ENCODE measurements around the gene MYEOV.

Gene MYEOV

DNA sequence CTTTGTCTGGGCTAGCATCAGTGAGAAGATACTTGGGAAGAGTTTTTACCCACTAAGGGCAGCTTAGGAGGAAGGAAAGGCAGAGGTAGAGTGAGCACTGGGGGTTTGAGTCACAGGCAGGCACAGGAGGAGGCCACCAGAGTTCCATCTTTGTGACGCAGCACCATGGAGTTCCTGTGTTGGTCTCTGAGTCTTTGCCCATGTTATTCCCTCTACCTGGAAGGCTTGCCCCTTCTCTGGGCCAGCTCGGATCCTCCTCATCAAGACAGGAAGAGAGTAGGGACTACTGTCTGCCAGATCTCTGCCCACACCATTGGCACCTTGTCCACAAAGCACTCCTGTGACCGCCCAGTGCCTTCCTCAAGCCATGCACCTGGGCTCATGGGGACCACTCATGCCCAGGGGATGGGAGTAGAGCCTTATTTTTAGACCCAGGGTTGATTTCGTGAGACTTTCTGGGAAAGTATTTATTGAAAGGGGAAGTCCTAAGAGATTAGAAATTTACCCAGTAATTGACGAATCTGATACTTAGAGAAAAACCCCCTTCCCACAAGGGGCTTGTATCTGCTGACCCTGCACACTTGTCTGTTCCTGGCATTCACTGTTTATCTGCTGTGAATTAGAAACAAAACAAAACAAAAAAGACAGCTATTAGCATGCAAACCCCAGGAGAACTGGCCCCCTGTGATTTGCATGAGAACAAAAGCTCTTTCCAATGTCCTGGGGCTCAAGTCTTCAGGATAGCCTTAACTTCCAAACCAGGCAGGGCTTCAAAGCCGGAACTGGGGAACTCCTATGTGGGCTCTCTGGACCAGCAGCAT is 35.9 kb upstream of the MYEOV start:
- ChIA-PET POLR2A (no interaction called here), CTCF (interaction anchor here (0.9 kb wide), 1 partner anchor 126 kb away, joined by 4 read pairs; no protein-coding TSS in a partner anchor)
- no peak for DNase-seq (ENCODE audit: low read depth, low spot score)
- TF ChIP-seq, protein P1, sequence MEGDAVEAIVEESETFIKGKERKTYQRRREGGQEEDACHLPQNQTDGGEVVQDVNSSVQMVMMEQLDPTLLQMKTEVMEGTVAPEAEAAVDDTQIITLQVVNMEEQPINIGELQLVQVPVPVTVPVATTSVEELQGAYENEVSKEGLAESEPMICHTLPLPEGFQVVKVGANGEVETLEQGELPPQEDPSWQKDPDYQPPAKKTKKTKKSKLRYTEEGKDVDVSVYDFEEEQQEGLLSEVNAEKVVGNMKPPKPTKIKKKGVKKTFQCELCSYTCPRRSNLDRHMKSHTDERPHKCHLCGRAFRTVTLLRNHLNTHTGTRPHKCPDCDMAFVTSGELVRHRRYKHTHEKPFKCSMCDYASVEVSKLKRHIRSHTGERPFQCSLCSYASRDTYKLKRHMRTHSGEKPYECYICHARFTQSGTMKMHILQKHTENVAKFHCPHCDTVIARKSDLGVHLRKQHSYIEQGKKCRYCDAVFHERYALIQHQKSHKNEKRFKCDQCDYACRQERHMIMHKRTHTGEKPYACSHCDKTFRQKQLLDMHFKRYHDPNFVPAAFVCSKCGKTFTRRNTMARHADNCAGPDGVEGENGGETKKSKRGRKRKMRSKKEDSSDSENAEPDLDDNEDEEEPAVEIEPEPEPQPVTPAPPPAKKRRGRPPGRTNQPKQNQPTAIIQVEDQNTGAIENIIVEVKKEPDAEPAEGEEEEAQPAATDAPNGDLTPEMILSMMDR (IDR thresholded peaks at IDR 0.05; ENCODE audit: insufficient read depth, low read length, missing control alignments) = no peak
- H3K4me3 ChIP-seq (ENCODE audit: low read depth, low read length) = no peak overlapping the region

DNA sequence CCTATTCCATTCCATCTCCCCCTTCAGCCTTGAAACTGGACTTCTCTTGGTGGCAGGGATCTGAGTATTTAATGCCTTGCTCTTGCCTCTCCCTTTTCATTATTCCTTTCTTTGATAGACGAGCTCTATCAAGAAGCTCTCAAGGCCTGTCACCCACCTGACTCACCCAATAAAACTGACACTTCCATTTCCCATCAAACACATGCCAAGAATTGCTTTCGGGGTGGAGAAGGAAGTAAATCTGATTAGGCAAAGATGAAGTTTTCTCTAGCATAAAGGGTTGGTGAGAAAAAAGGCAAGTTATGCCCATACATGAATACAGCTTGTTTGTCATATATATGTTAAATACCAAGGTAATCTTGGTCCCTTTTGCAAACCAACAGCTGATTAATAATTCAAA is 34.9 kb upstream of the MYEOV start:
- no peak overlapping the region for H3K4me3 ChIP-seq (ENCODE audit: low read depth, low read length)
- no peak for DNase-seq (ENCODE audit: low read depth, low spot score)
- POLR2A ChIA-PET = no interaction called here
- TF ChIP-seq, protein P1 (IDR thresholded peaks at IDR 0.05; ENCODE audit: insufficient read depth, low read length, missing control alignments) = no peak
- CTCF ChIA-PET = interaction anchor here (0.9 to 1.6 kb wide), 4 partner anchors 9 to 385 kb away, joined by 3 to 4 read pairs (median 3); no protein-coding TSS in a partner anchor

DNA sequence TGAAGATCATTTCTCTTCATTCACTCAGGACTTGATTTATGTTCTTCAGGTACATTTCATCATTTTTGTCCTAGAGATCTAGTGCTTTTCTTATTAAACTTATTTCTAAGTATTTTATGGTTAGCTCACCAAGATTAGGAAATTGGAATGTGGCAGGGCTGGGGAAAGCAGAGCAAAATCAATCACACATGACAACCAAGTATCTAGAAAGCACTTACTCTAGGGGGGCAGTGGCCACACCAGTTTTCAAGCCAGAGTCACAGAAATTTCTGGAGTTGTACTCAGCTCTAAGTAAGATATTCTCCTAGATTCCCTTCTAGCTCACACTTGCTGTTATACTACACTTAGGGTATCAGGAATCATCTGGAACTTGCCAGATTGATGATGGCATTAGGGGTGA is 33.3 kb upstream of the MYEOV start:
- ChIA-PET POLR2A (no interaction called here), CTCF (interaction anchor here (1.1 to 1.6 kb wide), 2 partner anchors 32 to 129 kb away, joined by 3 to 4 read pairs; no protein-coding TSS in a partner anchor)
- DNase-seq (ENCODE audit: low read depth, low spot score) = no peak
- no peak overlapping the region for H3K4me3 ChIP-seq (ENCODE audit: low read depth, low read length)
- TF ChIP-seq, protein P1 (IDR thresholded peaks at IDR 0.05; ENCODE audit: insufficient read depth, low read length, missing control alignments) = no peak

DNA sequence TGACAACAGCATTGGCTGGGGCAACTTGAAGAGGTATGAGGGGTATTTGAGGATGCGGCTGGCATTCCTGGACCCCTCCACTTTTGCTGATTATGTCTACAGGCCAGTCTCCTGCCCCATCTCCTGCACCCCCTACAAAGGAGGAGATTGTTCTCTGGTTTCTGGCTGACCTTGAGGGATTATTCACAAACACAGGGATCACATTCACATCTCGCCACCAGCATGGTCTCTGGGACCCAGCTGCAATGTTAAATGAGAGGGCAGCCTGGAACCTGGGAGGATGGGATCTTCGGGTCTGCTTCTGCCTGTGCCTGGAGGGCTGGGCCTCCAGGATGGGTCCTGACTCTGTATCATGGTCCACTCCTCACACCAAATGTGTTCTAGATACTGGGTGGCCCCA is 32.8 kb upstream of the MYEOV start:
- DNase-seq (ENCODE audit: low read depth, low spot score) = no peak
- ChIA-PET CTCF (interaction anchor here (1.1 kb wide), 1 partner anchor 130 kb away, joined by 4 read pairs; no protein-coding TSS in a partner anchor), POLR2A (no interaction called here)
- TF ChIP-seq, protein P1 (IDR thresholded peaks at IDR 0.05; ENCODE audit: insufficient read depth, low read length, missing control alignments) = no peak
- H3K4me3 ChIP-seq (ENCODE audit: low read depth, low read length) = no peak overlapping the region

DNA sequence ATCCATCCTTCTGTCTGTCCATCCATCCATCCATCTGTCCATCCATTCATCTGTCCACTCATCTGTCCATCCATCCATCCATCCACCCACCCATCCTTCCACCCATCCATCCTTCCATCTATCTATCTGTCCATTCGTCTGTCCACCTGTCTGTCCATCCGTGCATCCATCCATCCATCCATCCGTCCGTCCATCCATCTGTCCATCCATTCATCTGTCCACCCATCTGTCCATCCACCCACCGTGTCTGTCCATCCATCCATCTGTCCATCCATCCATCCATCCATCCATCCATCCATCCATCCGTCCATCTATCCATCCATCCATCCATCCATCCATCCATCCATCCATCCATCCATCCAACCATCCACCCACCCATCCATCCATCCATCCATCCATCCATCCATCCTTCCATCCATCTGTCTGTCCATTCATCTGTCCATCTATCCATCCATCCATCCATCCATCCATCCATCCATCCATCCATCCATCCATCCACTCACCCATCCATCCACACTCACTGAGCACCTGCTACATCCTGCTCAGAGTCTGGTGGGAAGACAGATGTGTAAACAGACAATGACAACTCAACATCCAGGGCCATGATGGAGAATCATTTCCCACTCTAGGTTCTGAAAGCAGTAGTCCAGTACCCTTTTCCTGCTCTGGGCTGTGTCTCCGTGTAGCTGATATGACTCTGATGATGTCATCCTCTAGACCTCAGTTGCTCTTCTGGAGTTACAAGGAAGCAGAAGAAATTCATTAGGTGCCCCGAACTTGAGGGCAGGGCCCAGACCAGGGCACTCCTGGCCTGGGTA is 30.8 kb upstream of the MYEOV start:
- DNase-seq (ENCODE audit: low read depth, low spot score) = no peak
- H3K4me3 ChIP-seq (ENCODE audit: low read depth, low read length) = no peak overlapping the region
- POLR2A ChIA-PET = no interaction called here
- TF ChIP-seq, protein P1 (IDR thresholded peaks at IDR 0.05; ENCODE audit: insufficient read depth, low read length, missing control alignments) = no peak
- CTCF ChIA-PET = interaction anchor here (1.1 kb wide), 1 partner anchor 29 kb away, joined by 4 read pairs; no protein-coding TSS in a partner anchor

DNA sequence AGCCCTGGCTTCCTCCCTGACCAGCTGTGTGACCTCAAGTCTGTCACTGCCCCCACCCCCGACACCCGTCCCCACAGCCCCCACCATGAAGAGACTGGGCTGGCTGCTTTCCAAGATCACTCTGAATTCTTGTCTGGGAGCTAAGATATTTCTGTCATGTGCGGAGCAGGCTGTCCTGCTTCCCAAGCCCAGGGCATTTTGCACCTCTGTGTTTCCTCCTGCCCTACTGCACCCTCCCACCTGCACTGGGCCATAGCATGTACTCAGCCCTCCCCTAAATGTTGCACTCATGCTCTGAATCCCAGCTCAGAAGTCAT is 30.3 kb upstream of the MYEOV start:
- H3K4me3 ChIP-seq (ENCODE audit: low read depth, low read length) = no peak overlapping the region
- ChIA-PET POLR2A (no interaction called here), CTCF (interaction anchor here (1.1 kb wide), 1 partner anchor 29 kb away, joined by 4 read pairs; no protein-coding TSS in a partner anchor)
- no peak for DNase-seq (ENCODE audit: low read depth, low spot score)
- TF ChIP-seq, protein P1 (IDR thresholded peaks at IDR 0.05; ENCODE audit: insufficient read depth, low read length, missing control alignments) = no peak
